Psoas muscle (tissue), 8 donors: ENCODE data around the gene TERB1. TPM values are rescaled to one million over a fixed set of nuclear protein-coding genes. Genes with fewer than 3 reads are reported as not detected.

ENCODE experiments used
- ATAC-seq, 4 donors: fragments of 200-7000 bp; cut with Tn5 transposase; one replicate each; pipeline ENCODE4 v1.9.1; 2020; ENCODE audit warnings: moderate library complexity in 3 of 4, mild to moderate bottlenecking in 2 of 4
- DNase-seq, 2 donors: peaks; one replicate each; pipeline ENCODE4 v3.0.0-alpha.2; 2020
- H3K27ac ChIP-seq: fragments of 200-600 bp; one replicate; pipeline ENCODE4 v1.8.0; 2022
- H3K27me3 ChIP-seq, 3 donors: fragments of 200-600 bp in 1 of 3; one replicate each; pipeline versions ENCODE4 v1.6.1 to v1.8.0; 2013 to 2022; ENCODE audit warnings: low read length in 2 of 3, mild to moderate bottlenecking in 2 of 3, moderate library complexity in 1 of 3; ENCODE audit not compliant: insufficient read depth in 3 of 3
- H3K36me3 ChIP-seq, 2 donors: fragments of 200-600 bp in 1 of 2; one replicate each; pipeline versions ENCODE4 v1.6.1 to v1.8.0; 2013 to 2022; ENCODE audit warnings: low read depth in 1 of 2, mild to moderate bottlenecking in 1 of 2, moderate library complexity in 1 of 2; ENCODE audit not compliant: insufficient read depth in 1 of 2
- H3K4me1 ChIP-seq: fragments of 200-600 bp; one replicate; pipeline ENCODE4 v1.8.0; 2022
- H3K4me3 ChIP-seq: fragments of 200-600 bp; one replicate; pipeline ENCODE4 v1.8.0; 2022; ENCODE audit warnings: mild to moderate bottlenecking
- H3K9me3 ChIP-seq: fragments of 200-600 bp; one replicate; pipeline ENCODE4 v1.8.0; 2022
- WGBS, 3 donors: extraction: QIAGEN DNeasy Blood & Tissue Kit; methylation state at CpG; one replicate each; pipeline versions ENCODE4 v1.1.6 to v1.1.7; 2013; 5-methylcytosine and 5-hydroxymethylcytosine counted together
- intact Hi-C, 2 donors: fragments of 100-400 bp; cut with DNase I; formaldehyde crosslinking; loops; one replicate each; pipeline versions ENCODE4 v1.11.0 to v1.14.2; 2022
- polyA plus RNA-seq, 3 donors: library from polyadenylated mRNA; stranded (reverse); fragments of 200-250 nt; gene quantifications; one replicate each; pipeline ENCODE4 v1.2.3, GENCODE V29; 2013
- total RNA-seq, 4 donors: library from RNA; stranded (reverse); fragmentation: NEBNext Ultra II Directional in 2 of 4; extraction: Animal tissue kit (Norgen Biotek cat#: 25700) in 2 of 4; gene quantifications; one replicate each; pipeline versions ENCODE4 v1.2.1 to v1.2.4, GENCODE V29; 2021 to 2023
- TF ChIP-seq, protein P1 (sequence below): fragments of 200-600 bp; IDR thresholded peaks from one replicate; pipeline ENCODE4 v1.8.0; 2022; ENCODE audit warnings: antibody characterized with exemption
- donor health status: healthy with polysubstance abuse.
- donor health status: DM: no; HTN: no; CAD: no; lungs with moderate emphysema.
- donor health status: Bipolar disorder and iron deficiency.
- donor health status: healthy.
- donor health status: DM: yes; HTN: yes; CAD: no.
- donor health status: DM: no; HTN: no; CAD: no.
- donor health status: DM: no; HTN: no; CAD: no.
- donor health status: DM: yes; HTN: yes; CAD: no.

Gene TERB1
- total and polyA plus RNA-seq, 7 donors: 0.26 TPM; not detected in 6

DNA sequence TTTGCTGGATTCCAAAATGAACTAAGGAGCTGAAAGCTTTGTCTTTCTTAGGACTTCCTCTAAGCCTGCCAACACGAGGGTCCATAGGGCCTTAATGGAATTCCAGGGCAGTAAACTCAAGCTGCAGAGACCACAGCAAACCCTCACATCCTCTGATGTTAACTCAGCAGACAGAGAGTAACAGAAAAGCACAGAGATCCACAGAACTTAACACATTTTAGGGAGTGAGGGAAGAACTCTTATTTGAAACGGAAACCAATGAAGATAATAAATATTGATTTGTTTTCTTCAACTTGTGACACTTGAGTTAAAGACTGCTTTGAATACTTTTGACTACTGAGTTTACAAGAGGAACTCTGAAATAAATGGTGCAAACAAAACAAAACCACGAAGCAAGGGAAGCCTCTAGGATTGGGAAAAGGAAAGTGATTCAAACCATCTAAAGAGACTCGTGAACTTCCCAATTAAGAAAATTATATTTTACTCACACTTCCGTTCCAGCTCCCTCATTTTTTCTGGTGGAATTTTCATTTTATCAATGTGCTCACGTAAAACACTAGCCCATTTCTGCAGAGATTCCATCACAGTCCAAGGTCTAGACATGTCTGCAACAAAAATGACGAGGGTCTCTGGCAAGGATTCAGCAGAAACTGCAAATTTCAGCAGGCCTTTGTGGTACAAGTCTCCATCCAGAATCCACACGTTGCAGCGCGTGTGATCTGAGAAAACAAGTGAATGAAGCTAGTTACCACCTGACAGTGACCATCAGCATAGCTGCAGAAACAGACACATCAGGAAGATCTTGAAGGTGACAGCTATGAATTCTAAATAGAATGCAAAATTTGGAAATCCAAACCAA is 59.2 kb downstream of the TERB1 start:
- intact Hi-C loops: no loop called here
- no peak for ATAC-seq

DNA sequence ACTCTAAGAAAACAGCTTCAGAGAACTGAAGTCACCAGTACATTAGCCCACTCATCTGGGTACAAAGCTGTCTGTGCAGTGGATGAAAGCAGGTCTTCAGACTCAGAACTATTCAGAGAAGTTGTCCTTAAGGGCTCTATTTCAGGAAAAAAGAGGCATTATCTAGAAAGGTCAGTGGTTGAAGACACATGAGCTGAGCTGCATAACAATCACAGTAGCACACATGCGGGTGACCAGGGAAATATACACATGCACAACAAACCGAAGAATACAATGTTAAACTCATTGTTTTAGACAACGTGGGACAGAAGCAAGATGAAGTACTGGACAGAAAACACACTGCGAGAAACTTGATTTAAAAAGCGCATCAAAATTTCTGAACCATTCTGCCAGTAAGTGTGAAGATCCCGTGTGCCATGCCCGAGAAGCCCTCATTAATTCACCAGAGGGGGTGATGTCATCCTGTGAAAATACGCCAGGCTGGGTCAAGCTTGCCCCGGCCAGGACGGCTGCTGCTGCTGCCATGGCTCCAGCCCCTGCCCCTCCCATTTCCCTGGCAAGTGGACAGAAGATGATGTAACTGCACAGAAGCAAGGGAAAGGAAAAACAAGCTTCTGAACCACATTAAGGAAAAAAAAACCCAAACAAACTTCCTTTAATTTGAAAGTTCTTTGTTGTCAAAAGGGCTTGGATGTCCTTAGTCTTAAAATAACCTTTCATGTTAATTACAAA is 60.0 kb downstream of the TERB1 start:
- peaks cover 12 to 70% of the 10 kb centered on the region in 2 donors for H3K36me3 ChIP-seq
- H3K27ac ChIP-seq: peak overlapping the region; percentile 83
- 8 to 9% (median 9%) methylated on average over 10 of the region's 10 CpGs for WGBS, 3 donors
- intact Hi-C loops: no loop called here
- H3K9me3 ChIP-seq: no peaks in the 10 kb centered on the region
- ATAC-seq (peak; percentile 96 to 98 (median 98)), DNase-seq (peak; percentile 84 to 93)
- peak overlapping the region; percentile 23 for H3K4me3 ChIP-seq
- TF ChIP-seq, protein P1, sequence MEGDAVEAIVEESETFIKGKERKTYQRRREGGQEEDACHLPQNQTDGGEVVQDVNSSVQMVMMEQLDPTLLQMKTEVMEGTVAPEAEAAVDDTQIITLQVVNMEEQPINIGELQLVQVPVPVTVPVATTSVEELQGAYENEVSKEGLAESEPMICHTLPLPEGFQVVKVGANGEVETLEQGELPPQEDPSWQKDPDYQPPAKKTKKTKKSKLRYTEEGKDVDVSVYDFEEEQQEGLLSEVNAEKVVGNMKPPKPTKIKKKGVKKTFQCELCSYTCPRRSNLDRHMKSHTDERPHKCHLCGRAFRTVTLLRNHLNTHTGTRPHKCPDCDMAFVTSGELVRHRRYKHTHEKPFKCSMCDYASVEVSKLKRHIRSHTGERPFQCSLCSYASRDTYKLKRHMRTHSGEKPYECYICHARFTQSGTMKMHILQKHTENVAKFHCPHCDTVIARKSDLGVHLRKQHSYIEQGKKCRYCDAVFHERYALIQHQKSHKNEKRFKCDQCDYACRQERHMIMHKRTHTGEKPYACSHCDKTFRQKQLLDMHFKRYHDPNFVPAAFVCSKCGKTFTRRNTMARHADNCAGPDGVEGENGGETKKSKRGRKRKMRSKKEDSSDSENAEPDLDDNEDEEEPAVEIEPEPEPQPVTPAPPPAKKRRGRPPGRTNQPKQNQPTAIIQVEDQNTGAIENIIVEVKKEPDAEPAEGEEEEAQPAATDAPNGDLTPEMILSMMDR: no peak
- H3K4me1 ChIP-seq: peaks cover 42% of the 10 kb centered on the region
- H3K27me3 ChIP-seq: no peaks in the 10 kb centered on the region

More for the DNA sequence above, 59.2 kb downstream of the TERB1 start:
- no peaks in the 10 kb centered on the region for H3K27me3 ChIP-seq
- peak overlapping the region; percentile 23 for H3K4me3 ChIP-seq
- H3K4me1 ChIP-seq: peaks cover 42% of the 10 kb centered on the region
- TF ChIP-seq, protein P1: no peak
- H3K36me3 ChIP-seq: peaks cover 12 to 70% of the 10 kb centered on the region in 2 donors
- peak overlapping the region; percentile 83 for H3K27ac ChIP-seq
- WGBS, 3 donors: 38 to 44% (median 40%) methylated on average over 10 of the region's 10 CpGs
- H3K9me3 ChIP-seq: no peaks in the 10 kb centered on the region
- no peak for DNase-seq

DNA sequence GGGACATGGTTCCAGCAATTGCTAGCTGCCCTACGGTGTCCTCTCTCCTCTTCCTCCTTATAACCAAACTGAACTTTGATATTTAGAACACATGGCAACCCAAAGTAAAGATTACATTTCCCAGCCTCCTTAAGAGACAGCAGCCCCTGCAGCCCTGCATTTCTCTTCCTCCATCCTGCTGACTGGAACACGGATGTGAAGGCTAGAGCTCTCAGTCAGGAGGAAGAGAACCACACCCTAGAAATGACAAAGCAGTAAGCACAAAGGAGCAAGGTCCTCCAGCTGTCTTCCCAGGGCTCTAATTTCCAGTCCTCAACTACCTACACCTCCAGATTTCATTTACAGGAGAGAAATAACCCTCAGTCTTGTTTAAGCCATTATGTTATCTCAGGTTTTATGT is 60.9 kb downstream of the TERB1 start:
- Histone ChIP-seq H3K9me3 (no peaks in the 10 kb centered on the region), H3K4me1 (peaks cover 42% of the 10 kb centered on the region), H3K27ac (peak overlapping the region; percentile 83), H3K27me3 (no peaks in the 10 kb centered on the region), H3K4me3 (no peak overlapping the region), H3K36me3 (peaks cover 9 to 70% of the 10 kb centered on the region in 2 donors)
- intact Hi-C loops: no loop called here
- DNase-seq (no peak), ATAC-seq (peak; percentile 36 to 47 (median 42))
- TF ChIP-seq, protein P1: no peak
- WGBS, 3 donors: 20 to 49% (median 20%) methylated on average over 2 of the region's 2 CpGs

DNA sequence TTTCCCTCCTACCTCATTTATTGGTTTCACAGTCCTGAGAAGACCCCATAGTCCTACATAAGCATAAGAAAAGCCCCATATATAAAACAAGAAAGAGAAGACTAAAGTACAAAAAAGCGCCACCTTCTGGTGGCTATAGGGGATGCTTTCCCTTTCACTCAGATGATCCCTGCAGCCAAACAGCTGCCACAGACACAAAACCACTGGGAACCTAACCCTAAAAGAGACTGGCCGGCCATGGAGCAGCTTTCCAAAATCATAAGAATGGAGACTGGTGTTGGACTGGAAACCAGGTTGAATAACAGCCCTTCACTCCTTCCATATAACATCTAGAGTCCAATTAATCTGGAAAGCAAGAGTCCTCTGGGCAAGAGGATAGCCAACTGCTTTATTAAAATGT is 61.4 kb downstream of the TERB1 start:
- Histone ChIP-seq H3K9me3 (no peaks in the 10 kb centered on the region), H3K36me3 (peaks cover 9 to 70% of the 10 kb centered on the region in 2 donors), H3K4me3 (no peak overlapping the region)

More for the DNA sequence above, 61.4 kb downstream of the TERB1 start:
- TF ChIP-seq, protein P1: peak; percentile 51
- ATAC-seq: peak in 3 of 4 donors; percentile 30 to 41 (median 31)
- peaks cover 42% of the 10 kb centered on the region for H3K4me1 ChIP-seq
- peak overlapping the region; percentile 83 for H3K27ac ChIP-seq
- H3K27me3 ChIP-seq: no peaks in the 10 kb centered on the region
- intact Hi-C loops: no loop called here
- no peak for DNase-seq
- 36 to 55% (median 39%) methylated on average over 2 of the region's 2 CpGs for WGBS, 3 donors
